Heart left ventricle (tissue), 16 donors: ENCODE data around the gene SLC51A. TPM values are rescaled to one million over a fixed set of nuclear protein-coding genes. Genes with fewer than 3 reads are reported as not detected.

Experiments
- ATAC-seq, 4 donors: fragments of 200-7000 bp; cut with Tn5 transposase; one replicate each; pipeline ENCODE4 v1.9.1; 2020 to 2022; ENCODE audit warnings: moderate library complexity in 4 of 4, mild to moderate bottlenecking in 3 of 4, moderate number of reproducible peaks in 1 of 4
- DNase-seq, 5 donors: peaks; one replicate each; pipeline ENCODE4 v3.0.0-alpha.2; 2020
- H3K27ac ChIP-seq, 12 donors: fragments of 200-600 bp; sonication (generic) in 4 of 12; one replicate each; pipeline versions ENCODE4 v1.5.0 to v1.8.0; 2016 to 2022; ENCODE audit warnings: mild to moderate bottlenecking in 2 of 12
- H3K27me3 ChIP-seq, 9 donors: fragments of 200-600 bp; sonication (generic) in 2 of 9; one replicate each; pipeline versions ENCODE4 v1.5.1 to v1.8.0; 2016 to 2022; ENCODE audit warnings: mild to moderate bottlenecking in 3 of 9
- H3K36me3 ChIP-seq, 9 donors: fragments of 200-600 bp; sonication (generic) in 2 of 9; one replicate each; pipeline versions ENCODE4 v1.5.0 to v1.8.0; 2018 to 2022; ENCODE audit warnings: mild to moderate bottlenecking in 2 of 9
- H3K4me1 ChIP-seq, 12 donors: fragments of 200-600 bp; sonication (generic) in 4 of 12; one replicate each; pipeline versions ENCODE4 v1.5.0 to v1.8.0; 2016 to 2022; ENCODE audit warnings: mild to moderate bottlenecking in 3 of 12
- H3K4me3 ChIP-seq, 12 donors: fragments of 200-600 bp; sonication (generic) in 4 of 12; one replicate each; pipeline versions ENCODE4 v1.5.0 to v1.8.0; 2017 to 2022; ENCODE audit warnings: mild to moderate bottlenecking in 9 of 12, moderate library complexity in 4 of 12
- H3K9me3 ChIP-seq, 12 donors: fragments of 200-600 bp; sonication (generic) in 4 of 12; one replicate each; pipeline versions ENCODE4 v1.5.0 to v1.8.0; 2016 to 2022; ENCODE audit warnings: mild to moderate bottlenecking in 1 of 12
- POLR2A ChIP-seq, 2 donors: fragments of 450-650 bp; IDR thresholded peaks; one replicate each; pipeline ENCODE4 v1.6.1; 2017; ENCODE audit warnings: antibody characterized with exemption in 2 of 2, mild to moderate bottlenecking in 2 of 2, moderate library complexity in 2 of 2
- WGBS, 4 donors: extraction: QIAGEN DNeasy Blood & Tissue Kit in 2 of 4; methylation state at CpG; one replicate each; pipeline versions ENCODE4 v1.1.5 to v1.1.7; 2013 to 2018; 5-methylcytosine and 5-hydroxymethylcytosine counted together
- intact Hi-C, 10 donors: fragments of 100-400 bp; cut with DNase I; formaldehyde crosslinking; loops; one replicate each; pipeline versions ENCODE4 v1.11.1 to v1.14.2; 2022
- polyA plus RNA-seq, 2 donors: library from polyadenylated mRNA; stranded (reverse); fragments of 200-250 nt; gene quantifications; one replicate each; pipeline ENCODE4 v1.2.3, GENCODE V29; 2013
- total RNA-seq, 9 donors: library from RNA; depleted of rRNA in 2 of 9; stranded (reverse); fragments of >200 nt in 2 of 9; fragmentation: NEBNext Ultra II Directional in 3 of 9; extraction: Animal tissue kit (Norgen Biotek cat#: 25700) in 3 of 9; gene quantifications; one replicate each; pipeline versions ENCODE4 v1.1.0 to v1.2.4, GENCODE V29; 2016 to 2023
- TF ChIP-seq, protein P1 (sequence below), 12 donors: fragments of 200-600 bp; sonication (generic) in 4 of 12; IDR thresholded peaks; one replicate each; pipeline versions ENCODE4 v1.5.0 to v1.8.0; 2018 to 2022; ENCODE audit warnings: antibody characterized with exemption in 12 of 12, mild to moderate bottlenecking in 5 of 12
- donor health status: ischemic (EF 13 %, LVEDD 7.1; RV severe dilation, severe dysfunction).
- donor health status: healthy with polysubstance abuse.
- donor health status: DM: no; HTN: yes; CAD: no.
- donor health status: DM: no; HTN: no; CAD: no.
- donor health status: ischemic (EF 25% LVEDD 6.9; RV normal size, moderate dysfunction).
- donor health status: ischemic (EF 25% LVEDD 5.7; RV mildly dilated, moderate dysfunction).
- donor health status: healthy.
- donor health status: DM: yes; HTN: yes; CAD: no.
- donor health status: ischemic (EF 35%, LVEDD 5.7; RV mildly dilated, moderate dysfunction).
- donor health status: nonischemic (EF 11% LVEDD 7.7; RV severe dilation, severe dysfunction).
- donor health status: DM: yes; HTN: yes; CAD: no.
- donor health status: PGD.
- donor health status: ischemic (EF 29% LVEDD 5.4; RV normal size, mild dysfunction).
- donor health status: nonischemic (EF 23%, LVEDD 6.1; RV moderate dilation, normal function).

Gene SLC51A
- total and polyA plus RNA-seq, 11 donors = 0.18 to 1.9 (median 0.78) TPM; not detected in 7

DNA sequence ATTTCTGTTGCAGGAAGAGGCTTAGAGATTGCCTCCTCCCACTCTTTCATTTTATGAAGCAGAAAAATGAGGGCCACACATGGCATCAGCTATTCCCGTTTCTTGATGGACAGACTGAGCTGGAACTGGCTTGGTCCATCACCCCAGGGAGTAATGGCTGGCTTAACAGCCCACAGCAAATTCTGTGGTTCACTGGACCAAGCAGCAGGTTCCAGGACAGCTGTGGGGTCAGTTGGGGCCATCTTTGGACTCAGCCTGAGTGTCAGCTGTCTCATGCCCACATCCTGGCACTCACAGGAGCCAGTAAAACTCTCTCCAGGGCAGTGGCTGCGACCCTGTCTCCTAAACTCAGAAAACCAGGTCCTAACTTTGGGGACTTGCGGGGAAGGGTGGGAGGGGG, 41.7 kb upstream of the SLC51A start:
- 83 to 87% (median 85%) methylated on average over 3 of the region's 3 CpGs for WGBS, 4 donors
- Histone ChIP-seq H3K9me3 (no peaks in the 10 kb centered on the region), H3K36me3 (no peaks in the 10 kb centered on the region), H3K27me3 (no peaks in the 10 kb centered on the region), H3K4me3 (no peak overlapping the region), H3K27ac (no peak overlapping the region), H3K4me1 (peaks cover 0 to 12% (median 0%) of the 10 kb centered on the region in 12 donors)
- no peak for TF ChIP-seq POLR2A (IDR thresholded peaks at IDR 0.05)
- TF ChIP-seq, protein P1, sequence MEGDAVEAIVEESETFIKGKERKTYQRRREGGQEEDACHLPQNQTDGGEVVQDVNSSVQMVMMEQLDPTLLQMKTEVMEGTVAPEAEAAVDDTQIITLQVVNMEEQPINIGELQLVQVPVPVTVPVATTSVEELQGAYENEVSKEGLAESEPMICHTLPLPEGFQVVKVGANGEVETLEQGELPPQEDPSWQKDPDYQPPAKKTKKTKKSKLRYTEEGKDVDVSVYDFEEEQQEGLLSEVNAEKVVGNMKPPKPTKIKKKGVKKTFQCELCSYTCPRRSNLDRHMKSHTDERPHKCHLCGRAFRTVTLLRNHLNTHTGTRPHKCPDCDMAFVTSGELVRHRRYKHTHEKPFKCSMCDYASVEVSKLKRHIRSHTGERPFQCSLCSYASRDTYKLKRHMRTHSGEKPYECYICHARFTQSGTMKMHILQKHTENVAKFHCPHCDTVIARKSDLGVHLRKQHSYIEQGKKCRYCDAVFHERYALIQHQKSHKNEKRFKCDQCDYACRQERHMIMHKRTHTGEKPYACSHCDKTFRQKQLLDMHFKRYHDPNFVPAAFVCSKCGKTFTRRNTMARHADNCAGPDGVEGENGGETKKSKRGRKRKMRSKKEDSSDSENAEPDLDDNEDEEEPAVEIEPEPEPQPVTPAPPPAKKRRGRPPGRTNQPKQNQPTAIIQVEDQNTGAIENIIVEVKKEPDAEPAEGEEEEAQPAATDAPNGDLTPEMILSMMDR (IDR thresholded peaks at IDR 0.05) = no peak
- ATAC-seq = no peak
- intact Hi-C loops = no loop called here
- DNase-seq = no peak

DNA sequence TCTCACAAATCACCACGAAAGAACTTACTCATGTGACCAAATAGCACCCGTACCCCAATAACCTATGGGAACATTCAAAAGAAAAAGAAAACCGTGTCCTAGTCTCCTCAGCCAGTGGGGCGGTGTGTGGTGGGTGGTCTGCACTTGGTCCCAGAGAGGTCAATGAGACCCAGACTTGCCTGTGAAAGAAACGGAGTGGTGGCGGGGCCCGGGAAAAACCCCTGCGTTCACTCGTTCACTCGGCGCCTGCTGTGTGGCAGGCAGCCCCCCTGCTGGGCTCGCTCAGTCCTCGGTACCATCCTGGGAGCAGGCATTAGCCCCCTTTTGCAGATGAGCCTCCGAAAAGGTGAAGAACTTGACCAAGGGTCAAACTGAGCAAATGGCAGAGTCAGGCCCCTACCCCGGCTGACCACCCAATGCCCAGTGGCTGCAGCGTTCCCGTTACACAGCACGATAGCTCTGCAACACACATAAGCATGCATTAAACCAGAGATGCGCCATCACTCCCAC, 41.2 kb upstream of the SLC51A start:
- no peak for ATAC-seq
- Histone ChIP-seq H3K4me1 (peaks cover 0 to 17% (median 0%) of the 10 kb centered on the region in 12 donors), H3K9me3 (no peaks in the 10 kb centered on the region), H3K36me3 (no peaks in the 10 kb centered on the region), H3K27ac (no peak overlapping the region), H3K4me3 (no peak overlapping the region), H3K27me3 (no peaks in the 10 kb centered on the region)
- intact Hi-C loops = no loop called here
- WGBS, 4 donors = 79 to 85% (median 81%) methylated on average over 17 to 19 of the region's 19 CpGs
- TF ChIP-seq, protein P1 (IDR thresholded peaks at IDR 0.05) = no peak
- no peak for TF ChIP-seq POLR2A (IDR thresholded peaks at IDR 0.05)
- DNase-seq = no peak

DNA sequence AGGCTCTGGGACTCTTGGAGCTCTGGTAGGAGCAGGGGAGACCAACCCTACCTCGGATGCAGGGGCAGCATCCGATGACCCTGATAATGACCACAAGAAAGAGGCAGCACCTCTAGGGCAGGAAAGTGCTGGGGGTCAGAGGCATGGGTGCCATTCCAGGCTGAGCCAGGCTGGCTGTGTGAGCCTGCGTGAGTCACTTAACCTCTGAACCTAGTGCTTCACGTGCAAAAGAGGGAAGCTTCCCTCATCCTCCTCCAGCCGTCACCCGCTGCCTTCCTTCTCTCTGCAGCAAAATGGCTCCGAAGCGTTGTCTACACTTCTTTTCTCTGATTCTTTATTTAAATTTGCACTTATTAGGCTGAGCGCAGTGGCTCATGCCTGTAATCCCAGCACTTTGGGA, 40.6 kb upstream of the SLC51A start:
- no peaks in the 10 kb centered on the region for H3K9me3 ChIP-seq
- peaks cover 0 to 18% (median 0%) of the 10 kb centered on the region in 12 donors for H3K4me1 ChIP-seq
- no peak overlapping the region for H3K4me3 ChIP-seq
- TF ChIP-seq, protein P1 (IDR thresholded peaks at IDR 0.05) = no peak
- no peak for TF ChIP-seq POLR2A (IDR thresholded peaks at IDR 0.05)
- ATAC-seq = no peak
- WGBS, 4 donors = 78 to 89% (median 83%) methylated on average over 7 to 9 of the region's 9 CpGs
- H3K27me3 ChIP-seq = no peaks in the 10 kb centered on the region
- no peaks in the 10 kb centered on the region for H3K36me3 ChIP-seq
- H3K27ac ChIP-seq = no peak overlapping the region
- no peak for DNase-seq
- intact Hi-C loops = no loop called here

DNA sequence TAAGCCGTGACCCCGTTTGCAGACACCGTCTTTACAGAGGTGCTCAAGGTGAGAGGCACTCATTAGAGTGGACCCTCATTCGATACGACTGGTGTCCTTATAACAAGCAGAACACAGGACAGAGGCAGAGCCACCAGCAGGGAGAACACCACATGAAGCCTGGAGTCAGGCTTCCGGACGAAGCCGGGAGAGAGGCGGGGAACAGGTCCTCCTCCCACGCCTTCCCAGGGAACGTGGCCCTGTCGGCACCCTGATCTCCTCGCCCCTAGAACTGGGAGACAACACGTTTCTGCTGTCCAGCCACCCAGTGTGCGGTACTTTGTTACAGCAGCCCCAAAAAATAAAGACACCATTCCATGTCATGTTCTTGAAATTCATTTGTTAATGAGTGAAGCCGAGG, 38.8 kb upstream of the SLC51A start:
- Histone ChIP-seq H3K4me3 (no peak overlapping the region), H3K36me3 (no peaks in the 10 kb centered on the region), H3K9me3 (no peaks in the 10 kb centered on the region), H3K27ac (no peak overlapping the region), H3K4me1 (peaks cover 0 to 30% (median 0%) of the 10 kb centered on the region in 12 donors), H3K27me3 (no peaks in the 10 kb centered on the region)
- no peak for ATAC-seq
- 71 to 78% (median 74%) methylated on average over 16 of the region's 16 CpGs for WGBS, 4 donors
- no peak for DNase-seq
- intact Hi-C loops = no loop called here
- TF ChIP-seq, protein P1 (IDR thresholded peaks at IDR 0.05) = no peak
- TF ChIP-seq POLR2A (IDR thresholded peaks at IDR 0.05) = no peak
